Measurements from ENCODE around the gene THPO.

Gene THPO

DNA sequence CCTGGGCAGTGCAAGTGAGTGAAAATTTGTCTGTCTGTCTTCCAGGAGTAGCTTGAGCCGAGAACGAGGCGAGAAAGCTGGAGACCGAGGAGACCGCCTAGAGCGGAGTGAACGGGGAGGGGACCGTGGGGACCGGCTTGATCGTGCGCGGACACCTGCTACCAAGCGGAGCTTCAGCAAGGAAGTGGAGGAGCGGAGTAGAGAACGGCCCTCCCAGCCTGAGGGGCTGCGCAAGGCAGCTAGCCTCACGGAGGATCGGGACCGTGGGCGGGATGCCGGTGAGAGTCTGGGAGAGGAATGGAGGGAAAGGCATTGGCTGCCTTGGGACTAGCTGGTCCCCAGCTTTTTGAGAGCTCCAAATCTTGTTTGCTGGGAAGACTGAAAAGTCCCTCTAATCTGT, 50.8 kb downstream of the THPO start:
- DNase-seq = no peak

DNA sequence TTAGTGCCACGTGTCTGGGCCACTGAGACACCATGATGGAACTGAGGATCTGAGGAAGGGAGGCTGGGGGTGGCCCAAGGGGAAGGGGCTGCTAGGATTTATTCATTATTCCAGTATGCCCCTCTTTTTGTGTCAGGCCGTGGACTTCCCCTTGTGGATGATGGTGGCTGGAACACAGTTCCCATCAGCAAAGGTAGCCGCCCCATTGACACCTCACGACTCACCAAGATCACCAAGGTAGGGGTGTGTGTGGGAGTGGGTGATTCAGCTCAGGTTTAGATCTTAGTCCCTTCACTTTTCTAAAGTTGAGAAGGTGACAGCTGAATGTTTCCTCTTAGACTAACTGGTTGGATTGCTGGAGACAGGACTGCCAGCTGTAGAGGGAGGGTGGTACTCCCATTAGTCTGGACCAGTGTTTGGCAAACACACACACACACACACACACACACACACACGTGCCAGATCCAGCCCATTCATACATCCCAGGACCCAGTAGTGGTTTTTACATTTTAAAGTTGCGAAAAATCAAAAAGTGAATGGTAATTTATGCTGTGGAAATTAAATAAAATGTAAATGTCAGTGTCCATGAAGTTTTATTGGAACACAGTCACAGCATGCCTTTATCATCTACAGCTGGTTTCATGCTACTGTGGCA, 52.2 kb downstream of the THPO start:
- no peak for DNase-seq

DNA sequence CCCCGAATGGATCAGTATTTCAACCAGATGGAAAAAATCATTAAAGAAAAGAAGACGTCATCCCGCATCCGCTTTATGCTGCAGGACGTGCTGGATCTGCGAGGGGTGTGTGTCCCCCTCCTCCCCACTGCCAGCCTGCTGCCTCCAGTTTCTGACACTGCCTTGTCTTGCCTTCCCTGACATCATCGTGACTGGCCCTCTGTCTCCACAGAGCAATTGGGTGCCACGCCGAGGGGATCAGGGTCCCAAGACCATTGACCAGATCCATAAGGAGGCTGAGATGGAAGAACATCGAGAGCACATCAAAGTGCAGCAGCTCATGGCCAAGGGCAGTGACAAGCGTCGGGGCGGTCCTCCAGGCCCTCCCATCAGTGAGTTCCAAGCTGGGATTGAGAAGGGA, 52.7 kb downstream of the THPO start:
- no peak for DNase-seq

DNA sequence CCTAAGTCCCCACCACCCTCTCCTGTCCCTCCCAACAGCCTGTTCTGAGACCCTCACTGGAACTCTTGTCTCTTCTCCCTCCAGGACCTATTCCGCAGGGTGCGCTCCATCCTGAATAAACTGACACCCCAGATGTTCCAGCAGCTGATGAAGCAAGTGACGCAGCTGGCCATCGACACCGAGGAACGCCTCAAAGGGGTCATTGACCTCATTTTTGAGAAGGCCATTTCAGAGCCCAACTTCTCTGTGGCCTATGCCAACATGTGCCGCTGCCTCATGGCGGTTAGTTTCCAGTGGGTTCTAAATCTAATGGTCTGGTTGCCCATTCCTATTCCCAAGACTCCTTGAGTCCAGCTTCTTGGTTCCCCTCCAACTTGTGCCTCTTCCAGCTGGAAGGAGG, 54.3 kb downstream of the THPO start:
- no peak for DNase-seq

DNA sequence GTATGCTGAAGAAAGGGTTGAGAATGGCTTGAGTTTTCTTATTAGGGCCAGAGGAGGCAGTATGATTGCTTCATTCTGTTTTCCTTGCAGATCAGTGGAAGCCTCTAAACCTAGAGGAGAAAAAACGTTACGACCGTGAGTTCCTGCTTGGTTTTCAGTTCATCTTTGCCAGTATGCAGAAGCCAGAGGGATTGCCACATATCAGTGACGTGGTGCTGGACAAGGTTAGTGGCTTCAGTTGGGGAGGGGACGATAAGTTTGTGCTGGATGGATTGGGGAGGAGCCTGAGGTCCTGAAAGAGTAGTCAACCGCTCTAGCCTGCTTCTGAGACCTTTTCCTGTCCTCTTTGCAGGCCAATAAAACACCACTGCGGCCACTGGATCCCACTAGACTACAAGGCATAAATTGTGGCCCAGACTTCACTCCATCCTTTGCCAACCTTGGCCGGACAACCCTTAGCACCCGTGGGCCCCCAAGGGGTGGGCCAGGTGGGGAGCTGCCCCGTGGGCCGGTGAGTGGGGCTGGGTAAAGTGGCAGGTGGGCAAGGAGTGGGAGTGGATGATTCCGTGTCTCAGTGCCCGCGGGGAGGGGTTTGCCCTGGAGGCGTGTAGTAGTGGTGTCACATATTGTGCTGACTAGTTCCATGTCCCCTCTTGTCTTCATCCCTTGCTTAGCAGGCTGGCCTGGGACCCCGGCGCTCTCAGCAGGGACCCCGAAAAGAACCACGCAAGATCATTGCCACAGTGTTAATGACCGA, 55.1 kb downstream of the THPO start:
- DNase-seq = no peak

Data from CD4-positive, alpha-beta T cell treated with Interleukin-4 for 4 hours (primary cell).